ENCODE results near the gene GATA6.

The GATA6 gene

GRCh38 chr18:22172120-22172582 lies 2.8 kb downstream of the GATA6 start:
- no peak for TF ChIP-seq MAX (IDR thresholded peaks at IDR 0.05)
- TF ChIP-seq TCF12 (IDR thresholded peaks at IDR 0.05; ENCODE audit: low read depth): no peak
- TF ChIP-seq USF1 (IDR thresholded peaks at IDR 0.05): no peak

- TF ChIP-seq EGR1 (IDR thresholded peaks at IDR 0.05): no peak
- no peak for TF ChIP-seq TAF1 (IDR thresholded peaks at IDR 0.05; ENCODE audit: low read depth)
Observed at GRCh38 chr18:22172594-22173049, 3.2 kb downstream of the GATA6 start.

- TF ChIP-seq CREB1 (IDR thresholded peaks at IDR 0.05; ENCODE audit: low read depth): no peak
- TF ChIP-seq REST (IDR thresholded peaks at IDR 0.05; ENCODE audit: low read depth): no peak
- TF ChIP-seq FOXM1 (IDR thresholded peaks at IDR 0.05; ENCODE audit: borderline replicate concordance, low read depth): no peak
- TF ChIP-seq TEAD4 (IDR thresholded peaks at IDR 0.05): no peak
Observed at GRCh38 chr18:22173221-22173927, 4.0 kb downstream of the GATA6 start.

GRCh38 chr18:22173928-22174301 lies 4.5 kb downstream of the GATA6 start:
- no peak for TF ChIP-seq TEAD4 (IDR thresholded peaks at IDR 0.05)

GRCh38 chr18:22174341-22175145 lies 5.2 kb downstream of the GATA6 start:
- TF ChIP-seq EGR1 (IDR thresholded peaks at IDR 0.05): no peak

- TF ChIP-seq USF1 (IDR thresholded peaks at IDR 0.05) (no peak), EGR1 (IDR thresholded peaks at IDR 0.05) (no peak), NFIC (IDR thresholded peaks at IDR 0.05) (no peak), TAF1 (IDR thresholded peaks at IDR 0.05; ENCODE audit: low read depth) (no peak), CREB1 (IDR thresholded peaks at IDR 0.05; ENCODE audit: low read depth) (no peak), ZBTB7A (IDR thresholded peaks at IDR 0.05; ENCODE audit: low read depth) (no peak), MAX (IDR thresholded peaks at IDR 0.05) (no peak)
Observed at GRCh38 chr18:22175346-22175745, 6.0 kb downstream of the GATA6 start.

- no peak for TF ChIP-seq EGR1 (IDR thresholded peaks at IDR 0.05)
- TF ChIP-seq FOXM1 (IDR thresholded peaks at IDR 0.05; ENCODE audit: borderline replicate concordance, low read depth): no peak
- TF ChIP-seq USF1 (IDR thresholded peaks at IDR 0.05): no peak
- TF ChIP-seq NFIC (IDR thresholded peaks at IDR 0.05): no peak
Observed at GRCh38 chr18:22176420-22177326, 7.3 kb downstream of the GATA6 start.

- TF ChIP-seq ZBTB7A (IDR thresholded peaks at IDR 0.05; ENCODE audit: low read depth) (no peak), USF1 (IDR thresholded peaks at IDR 0.05) (no peak), NFIC (IDR thresholded peaks at IDR 0.05) (no peak), RAD21 (IDR thresholded peaks at IDR 0.05; ENCODE audit: low read depth) (no peak), EP300 (IDR thresholded peaks at IDR 0.05; ENCODE audit: borderline replicate concordance) (no peak), TCF12 (IDR thresholded peaks at IDR 0.05; ENCODE audit: low read depth) (no peak), YY1 (IDR thresholded peaks at IDR 0.05; ENCODE audit: low read depth) (no peak), TEAD4 (IDR thresholded peaks at IDR 0.05) (no peak), MAX (IDR thresholded peaks at IDR 0.05) (no peak), REST (IDR thresholded peaks at IDR 0.05; ENCODE audit: low read depth) (no peak), TAF1 (IDR thresholded peaks at IDR 0.05; ENCODE audit: low read depth) (no peak), CREB1 (IDR thresholded peaks at IDR 0.05; ENCODE audit: low read depth) (no peak), FOXM1 (IDR thresholded peaks at IDR 0.05; ENCODE audit: borderline replicate concordance, low read depth) (no peak), EGR1 (IDR thresholded peaks at IDR 0.05) (no peak), CEBPB (IDR thresholded peaks at IDR 0.05) (no peak)
Observed at GRCh38 chr18:22177327-22177871, 8.0 kb downstream of the GATA6 start.
